Measurements from ENCODE around the gene KIF26B.

KIF26B gene

GRCh38 chr1:245207056-245207638, 52.4 kb downstream of the KIF26B start:
- no peak for TF ChIP-seq CTCF (IDR thresholded peaks at IDR 0.05; ENCODE audit: insufficient read depth, low read length, poor library complexity, severe bottlenecking)
- TF ChIP-seq EZH2phosphoT487 (conservative IDR thresholded peaks at IDR 0.05; ENCODE audit: low read length), result no peak
- H3K79me2 ChIP-seq (ENCODE audit: insufficient read depth, low read length), result no peaks in the 10 kb centered on the region
- H2AFZ ChIP-seq (ENCODE audit: low read depth, low read length, severe bottlenecking), result no peak overlapping the region
- no peak overlapping the region for H3K9ac ChIP-seq (ENCODE audit: low read length)
- H3K36me3 ChIP-seq (ENCODE audit: low read length), result no peaks in the 10 kb centered on the region
- peaks cover 13% of the 10 kb centered on the region; the same call in 1 of the 2 replicates for H3K9me3 ChIP-seq (ENCODE audit: insufficient read depth, low read length)
- H3K4me3 ChIP-seq (ENCODE audit: insufficient read depth, low read length, poor library complexity, severe bottlenecking), result no peak overlapping the region
- H3K27me3 ChIP-seq (ENCODE audit: low read length), result no peaks in the 10 kb centered on the region
- no peaks in the 10 kb centered on the region for H3K9me2 ChIP-seq (replicated peaks; ENCODE audit: insufficient read depth, low read length)
- no peak overlapping the region for H3K27ac ChIP-seq (ENCODE audit: low read depth, low read length)
- no peaks in the 10 kb centered on the region for H4K20me1 ChIP-seq (ENCODE audit: low read depth, low read length)
- H3F3A ChIP-seq (ENCODE audit: insufficient read depth), result no peaks in the 10 kb centered on the region
- no peak overlapping the region for H3K4me2 ChIP-seq (ENCODE audit: low read depth, low read length, poor library complexity, severe bottlenecking)

- TF ChIP-seq EZH2phosphoT487 (conservative IDR thresholded peaks at IDR 0.05; ENCODE audit: low read length) (no peak), CTCF (IDR thresholded peaks at IDR 0.05; ENCODE audit: insufficient read depth, low read length, poor library complexity, severe bottlenecking) (no peak)
- no peaks in the 10 kb centered on the region for H3K27me3 ChIP-seq (ENCODE audit: low read length)
Observed at GRCh38 chr1:245207801-245208200, 53.0 kb downstream of the KIF26B start.

GRCh38 chr1:245209658-245210435, 55.1 kb downstream of the KIF26B start:
- Histone ChIP-seq H3K9ac (ENCODE audit: low read length) (no peak overlapping the region), H3K36me3 (ENCODE audit: low read length) (no peaks in the 10 kb centered on the region), H3K9me3 (ENCODE audit: insufficient read depth, low read length) (peaks cover 13% of the 10 kb centered on the region; the same call in 1 of the 2 replicates), H3K4me3 (ENCODE audit: insufficient read depth, low read length, poor library complexity, severe bottlenecking) (no peak overlapping the region), H3K4me2 (ENCODE audit: low read depth, low read length, poor library complexity, severe bottlenecking) (no peak overlapping the region), H2AFZ (ENCODE audit: low read depth, low read length, severe bottlenecking) (no peak overlapping the region), H3K27me3 (ENCODE audit: low read length) (no peaks in the 10 kb centered on the region), H3K9me2 (replicated peaks; ENCODE audit: insufficient read depth, low read length) (no peaks in the 10 kb centered on the region), H4K20me1 (ENCODE audit: low read depth, low read length) (no peaks in the 10 kb centered on the region), H3F3A (ENCODE audit: insufficient read depth) (no peaks in the 10 kb centered on the region), H3K79me2 (ENCODE audit: insufficient read depth, low read length) (no peaks in the 10 kb centered on the region), H3K27ac (ENCODE audit: low read depth, low read length) (no peak overlapping the region)
- TF ChIP-seq CTCF (IDR thresholded peaks at IDR 0.05; ENCODE audit: insufficient read depth, low read length, poor library complexity, severe bottlenecking) (no peak), EZH2phosphoT487 (conservative IDR thresholded peaks at IDR 0.05; ENCODE audit: low read length) (no peak)

More at GRCh38 chr1:245207801-245208200, 53.0 kb downstream of the KIF26B start:
- no peaks in the 10 kb centered on the region for H3K36me3 ChIP-seq (ENCODE audit: low read length)
- no peaks in the 10 kb centered on the region for H3F3A ChIP-seq (ENCODE audit: insufficient read depth)
- no peak overlapping the region for H3K9ac ChIP-seq (ENCODE audit: low read length)
- peaks cover 13% of the 10 kb centered on the region; the same call in 1 of the 2 replicates for H3K9me3 ChIP-seq (ENCODE audit: insufficient read depth, low read length)
- no peak overlapping the region for H3K27ac ChIP-seq (ENCODE audit: low read depth, low read length)
- H3K4me2 ChIP-seq (ENCODE audit: low read depth, low read length, poor library complexity, severe bottlenecking), result no peak overlapping the region
- H3K79me2 ChIP-seq (ENCODE audit: insufficient read depth, low read length), result no peaks in the 10 kb centered on the region
- no peaks in the 10 kb centered on the region for H4K20me1 ChIP-seq (ENCODE audit: low read depth, low read length)
- H3K9me2 ChIP-seq (replicated peaks; ENCODE audit: insufficient read depth, low read length), result no peaks in the 10 kb centered on the region
- no peak overlapping the region for H2AFZ ChIP-seq (ENCODE audit: low read depth, low read length, severe bottlenecking)
- H3K4me3 ChIP-seq (ENCODE audit: insufficient read depth, low read length, poor library complexity, severe bottlenecking), result no peak overlapping the region

All from SU-DHL-6 (cell line).